Loucy (cell line): ENCODE measurements around the gene TAAR9.

Experiments
- CTCF ChIP-seq: fragments of 200-600 bp; sonication (generic); conservative IDR thresholded peaks from 2 replicates; pipeline ENCODE4 v1.5.1; 2014; ENCODE audit warnings: mild to moderate bottlenecking, antibody characterized with exemption, low read length
- EZH2phosphoT487 ChIP-seq: fragments of 200-600 bp; IDR thresholded peaks from 2 replicates; pipeline ENCODE4 v1.6.1; 2018; ENCODE audit warnings: antibody characterized with exemption, mild to moderate bottlenecking, moderate library complexity, borderline replicate concordance

DNA sequence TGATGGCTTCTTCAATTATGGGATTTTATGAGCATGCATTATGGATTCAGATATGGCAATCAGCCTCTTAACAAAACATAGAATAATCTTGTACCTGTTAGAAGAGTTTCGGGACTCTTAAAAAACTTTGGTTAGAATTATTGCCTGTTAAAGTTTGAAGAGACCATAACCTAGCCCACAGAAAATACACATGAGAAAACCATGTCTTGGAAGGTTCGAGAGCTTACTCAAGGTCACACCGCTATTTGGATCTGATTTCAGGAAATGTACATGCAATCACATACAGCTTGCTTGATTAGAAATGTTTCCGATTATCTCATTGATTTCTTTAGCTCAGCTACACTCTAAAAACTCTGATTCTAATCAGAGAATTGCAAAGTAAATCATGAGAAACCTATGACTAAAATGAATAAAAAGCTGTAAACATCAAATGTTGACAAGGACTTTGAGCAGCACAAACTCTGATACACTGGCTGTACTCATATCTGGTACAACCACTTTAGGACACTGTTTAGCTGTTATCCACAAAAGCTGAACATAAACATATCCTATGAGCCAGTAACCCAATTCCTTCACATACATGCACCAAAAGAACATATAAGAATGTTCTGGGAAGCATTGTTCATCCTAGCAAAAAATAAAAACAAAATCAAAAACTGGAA lies 41.4 kb upstream of the TAAR9 start:
- TF ChIP-seq CTCF (no peak), EZH2phosphoT487 (no peak)
